HCT116 (cell line): ENCODE data around the gene DCP2. TPM values are rescaled to one million over a fixed set of nuclear protein-coding genes. Genes with fewer than 3 reads are reported as not detected.

Experiments used
- ATAC-seq: fragments of 200-7000 bp; cut with Tn5 transposase; 2 replicates; pipeline ENCODE4 v1.9.1; 2020; ENCODE audit warnings: mild to moderate bottlenecking, moderate library complexity
- BruUV-seq: library from RNA; stranded (reverse); fragments of 400-500 nt; replicated peaks from 2 replicates; lab custom pipeline; 2021; lab: Mats Ljungman, UMichigan
- CTCF ChIA-PET: fragments of 300-600 bp; sonication (Branson Sonifier 250); formaldehyde crosslinking; loops from one replicate; lab custom pipeline; 2021; ENCODE audit warnings: antibody characterized with exemption; lab: Charles Lee
- POLR2A ChIA-PET: fragments of 300-600, 350-600 bp; sonication (Branson Sonifier 250); formaldehyde crosslinking; loops from one replicate; lab custom pipeline; 2021; ENCODE audit warnings: antibody characterized with exemption; lab: Charles Lee
- RAD21 ChIA-PET, 2 experiments: fragments of 300-600 bp; sonication (Branson Sonifier 250); formaldehyde crosslinking; loops; one replicate each; lab custom pipeline; 2023; ENCODE audit warnings: low total read pairs in 2 of 2; ENCODE audit not compliant: uncharacterized antibody in 2 of 2, unreplicated experiment in 2 of 2, low non-redundant PET in 1 of 2; lab: Charles Lee
- DNase-seq: peaks from one replicate; pipeline ENCODE4 v3.0.0-alpha.2; 2010; ENCODE audit warnings: low read depth, low spot score
- H2AFZ ChIP-seq: fragments of 200-600 bp; shearing (Covaris generic), sonication (generic); 2 replicates; pipeline ENCODE4 v1.6.1; 2017; ENCODE audit warnings: low read depth, mixed run types, mixed read lengths, antibody characterized with exemption, low read length; ENCODE audit not compliant: poor library complexity, severe bottlenecking
- H3K27ac ChIP-seq: 2 replicates; pipeline ENCODE4 v1.5.1; 2012; ENCODE audit warnings: low read depth, low read length
- H3K27me3 ChIP-seq: fragments of 200-600 bp; sonication (generic); 2 replicates; pipeline ENCODE4 v1.6.1; 2016; ENCODE audit warnings: mixed run types, low read length, mixed read lengths; ENCODE audit not compliant: insufficient read depth
- H3K36me3 ChIP-seq, 2 experiments: fragments of 200-500 bp in 1 of 2; fragments of 200-600 bp in 1 of 2; sonication (Bioruptor generic) in 1 of 2; sonication (generic) in 1 of 2; 2 replicates each; pipeline versions ENCODE4 v1.5.1 to v1.6.1; 2014 to 2016; ENCODE audit warnings: low read length in 2 of 2, inconsistent platforms in 1 of 2, mixed read lengths in 1 of 2, mixed run types in 1 of 2; ENCODE audit not compliant: insufficient read depth in 2 of 2, control insufficient read depth in 1 of 2
- H3K4me1 ChIP-seq, 2 experiments: fragments of 200-600 bp in 1 of 2; sonication (generic) in 1 of 2; 2 replicates each; pipeline versions ENCODE4 v1.5.1 to v1.6.1; 2012 to 2017; ENCODE audit warnings: low read length in 2 of 2, inconsistent platforms in 1 of 2, mild to moderate bottlenecking in 1 of 2, mixed read lengths in 1 of 2, mixed run types in 1 of 2, moderate library complexity in 1 of 2; ENCODE audit not compliant: insufficient read depth in 2 of 2, control insufficient read depth in 1 of 2
- H3K4me2 ChIP-seq: fragments of 200-600 bp; sonication (generic); 2 replicates; pipeline ENCODE4 v1.6.1; 2017; ENCODE audit warnings: mixed run types, low read length, mixed read lengths
- H3K4me3 ChIP-seq, 2 experiments: fragments of 200-600 bp in 1 of 2; sonication (generic) in 1 of 2; replicated peaks in 1 of 2; 2 replicates each; pipeline ENCODE4 v1.5.1; 2011 to 2016; ENCODE audit warnings: low read length in 2 of 2, control low read depth in 1 of 2, low read depth in 1 of 2, mild to moderate bottlenecking in 1 of 2, mixed read lengths in 1 of 2, mixed run types in 1 of 2
- H3K79me2 ChIP-seq: fragments of 200-600 bp; sonication (generic); 2 replicates; pipeline ENCODE4 v1.6.1; 2017; ENCODE audit warnings: mild to moderate bottlenecking, mixed run types, low read length, moderate library complexity, mixed read lengths; ENCODE audit not compliant: insufficient read depth
- H3K9ac ChIP-seq: fragments of 200-600 bp; sonication (generic); 2 replicates; pipeline ENCODE4 v1.6.1; 2016; ENCODE audit warnings: low read length, mixed read lengths
- H3K9me2 ChIP-seq: fragments of 200-600 bp; sonication (generic), shearing (Covaris generic); 2 replicates; pipeline ENCODE4 v1.6.1; 2017; ENCODE audit warnings: mixed run types, mild to moderate bottlenecking, moderate library complexity; ENCODE audit not compliant: insufficient read depth
- H3K9me3 ChIP-seq, 2 experiments: fragments of 200-500 bp in 1 of 2; fragments of 200-600 bp in 1 of 2; sonication (Bioruptor generic) in 1 of 2; sonication (generic) in 1 of 2; 2 replicates each; pipeline ENCODE4 v1.6.1; 2014 to 2017; ENCODE audit warnings: low read length in 2 of 2, mixed read lengths in 2 of 2, inconsistent platforms in 1 of 2, low read depth in 1 of 2, mild to moderate bottlenecking in 1 of 2, mixed run types in 1 of 2, moderate library complexity in 1 of 2; ENCODE audit not compliant: control insufficient read depth in 1 of 2, insufficient read depth in 1 of 2
- H4K20me1 ChIP-seq: fragments of 200-600 bp; sonication (generic), shearing (Covaris generic); 2 replicates; pipeline ENCODE4 v1.6.1; 2017; ENCODE audit warnings: mixed run types, mild to moderate bottlenecking, moderate library complexity; ENCODE audit not compliant: insufficient read depth
- CBX3 ChIP-seq: IDR thresholded peaks from 2 replicates; pipeline ENCODE4 v1.6.1; 2012; ENCODE audit warnings: low read depth
- EGR1 ChIP-seq: IDR thresholded peaks from 2 replicates; pipeline ENCODE4 v1.6.1; 2012; ENCODE audit warnings: low read depth
- ELF1 ChIP-seq: IDR thresholded peaks from 2 replicates; pipeline ENCODE4 v1.6.1; 2012; ENCODE audit warnings: low read depth, borderline replicate concordance
- EZH2 ChIP-seq: fragments of 200-600 bp; sonication (generic); IDR thresholded peaks from 2 replicates; pipeline ENCODE4 v1.6.1; 2017; ENCODE audit warnings: antibody characterized with exemption, mixed run types
- EZH2phosphoT487 ChIP-seq: fragments of 200-600 bp; IDR thresholded peaks from 2 replicates; pipeline ENCODE4 v1.6.1; 2018; ENCODE audit warnings: antibody characterized with exemption, borderline replicate concordance
- FOSL1 ChIP-seq: IDR thresholded peaks from 2 replicates; pipeline ENCODE4 v1.6.1; 2012; ENCODE audit warnings: low read depth
- POLR2AphosphoS5 ChIP-seq: IDR thresholded peaks from 2 replicates; pipeline ENCODE4 v1.6.1; 2011; ENCODE audit warnings: mild to moderate bottlenecking, low read depth, low read length, moderate library complexity
- SP1 ChIP-seq: IDR thresholded peaks from 2 replicates; pipeline ENCODE4 v1.6.1; 2012; ENCODE audit warnings: low read depth
- SRF ChIP-seq: IDR thresholded peaks from 2 replicates; pipeline ENCODE4 v1.6.1; 2012; ENCODE audit warnings: low read depth
- YY1 ChIP-seq: IDR thresholded peaks from 2 replicates; pipeline ENCODE4 v1.6.1; 2011; ENCODE audit warnings: low read length, low read depth, moderate library complexity, mild to moderate bottlenecking; ENCODE audit not compliant: insufficient replicate concordance; ENCODE audit errors: extremely low read depth
- ZNF274 ChIP-seq: fragments of 200-500 bp; sonication (Bioruptor generic); IDR thresholded peaks from 2 replicates; pipeline ENCODE4 v1.6.1; 2014; ENCODE audit warnings: mild to moderate bottlenecking, low read depth, low read length, inconsistent platforms
- intact Hi-C: fragments of 100-400 bp; cut with micrococcal nuclease; formaldehyde crosslinking; loops from 2 replicates; pipeline ENCODE4 v1.10.0; 2022
- total RNA-seq: library from RNA; stranded (reverse); gene quantifications from one replicate; pipeline ENCODE4 v1.2.1, GENCODE V29; 2021; ENCODE audit not compliant: unreplicated experiment
- TF ChIP-seq, protein P1 (sequence below): IDR thresholded peaks from 2 replicates; pipeline ENCODE4 v1.6.1; 2012
- TF ChIP-seq, protein P2 (sequence below), 3 experiments: fragments of 200-600 bp in 1 of 3; sonication (generic) in 1 of 3; IDR thresholded peaks in 2 of 3; conservative IDR thresholded peaks in 1 of 3; 2 replicates each; pipeline ENCODE4 v1.5.1; 2012 to 2017; ENCODE audit warnings: low read depth in 2 of 3, low read length in 2 of 3, antibody characterized with exemption in 1 of 3, borderline replicate concordance in 1 of 3, control low read depth in 1 of 3, mild to moderate bottlenecking in 1 of 3, mixed read lengths in 1 of 3, mixed run types in 1 of 3, moderate library complexity in 1 of 3; ENCODE audit not compliant: insufficient read depth in 1 of 3
- TF ChIP-seq, protein P3 (sequence below): IDR thresholded peaks from 2 replicates; pipeline ENCODE4 v1.6.1; 2012

Gene DCP2
- total RNA-seq, 1 experiment from 2014 or later: 57.1 TPM

DNA sequence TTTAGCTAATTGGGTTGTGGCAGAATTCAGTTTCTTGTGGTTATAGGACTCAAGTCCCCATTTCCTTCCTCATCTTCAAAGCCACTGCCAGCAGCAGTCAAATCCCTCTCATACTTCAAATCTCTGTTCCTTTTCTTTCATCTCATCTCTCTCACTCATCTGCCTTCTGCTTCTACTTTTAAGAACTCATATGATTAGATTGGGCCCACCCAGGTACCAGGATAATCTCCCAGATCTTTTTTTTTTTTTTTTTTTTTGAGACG, 46.6 kb upstream of the DCP2 start:
- H3K9me3 ChIP-seq: no peaks in the 10 kb centered on the region
- no peaks in the 10 kb centered on the region for H3K9me2 ChIP-seq
- H2AFZ ChIP-seq: no peak overlapping the region
- ATAC-seq: no peak
- H3K27ac ChIP-seq: no peak overlapping the region
- ChIA-PET RAD21 (no interaction called here), POLR2A (no interaction called here), CTCF (no interaction called here)
- H3K9ac ChIP-seq: no peak overlapping the region
- H3K27me3 ChIP-seq: no peaks in the 10 kb centered on the region
- H3K79me2 ChIP-seq: no peaks in the 10 kb centered on the region
- no peak overlapping the region for H3K4me3 ChIP-seq
- TF ChIP-seq, protein P1, sequence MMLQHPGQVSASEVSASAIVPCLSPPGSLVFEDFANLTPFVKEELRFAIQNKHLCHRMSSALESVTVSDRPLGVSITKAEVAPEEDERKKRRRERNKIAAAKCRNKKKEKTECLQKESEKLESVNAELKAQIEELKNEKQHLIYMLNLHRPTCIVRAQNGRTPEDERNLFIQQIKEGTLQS: no peak
- TF ChIP-seq POLR2AphosphoS5 (no peak), ELF1 (no peak), EZH2 (no peak), YY1 (no peak), FOSL1 (no peak), ZNF274 (no peak), EZH2phosphoT487 (no peak), EGR1 (no peak), SRF (no peak), SP1 (no peak), CBX3 (no peak)
- TF ChIP-seq, protein P2, sequence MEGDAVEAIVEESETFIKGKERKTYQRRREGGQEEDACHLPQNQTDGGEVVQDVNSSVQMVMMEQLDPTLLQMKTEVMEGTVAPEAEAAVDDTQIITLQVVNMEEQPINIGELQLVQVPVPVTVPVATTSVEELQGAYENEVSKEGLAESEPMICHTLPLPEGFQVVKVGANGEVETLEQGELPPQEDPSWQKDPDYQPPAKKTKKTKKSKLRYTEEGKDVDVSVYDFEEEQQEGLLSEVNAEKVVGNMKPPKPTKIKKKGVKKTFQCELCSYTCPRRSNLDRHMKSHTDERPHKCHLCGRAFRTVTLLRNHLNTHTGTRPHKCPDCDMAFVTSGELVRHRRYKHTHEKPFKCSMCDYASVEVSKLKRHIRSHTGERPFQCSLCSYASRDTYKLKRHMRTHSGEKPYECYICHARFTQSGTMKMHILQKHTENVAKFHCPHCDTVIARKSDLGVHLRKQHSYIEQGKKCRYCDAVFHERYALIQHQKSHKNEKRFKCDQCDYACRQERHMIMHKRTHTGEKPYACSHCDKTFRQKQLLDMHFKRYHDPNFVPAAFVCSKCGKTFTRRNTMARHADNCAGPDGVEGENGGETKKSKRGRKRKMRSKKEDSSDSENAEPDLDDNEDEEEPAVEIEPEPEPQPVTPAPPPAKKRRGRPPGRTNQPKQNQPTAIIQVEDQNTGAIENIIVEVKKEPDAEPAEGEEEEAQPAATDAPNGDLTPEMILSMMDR (IDR thresholded peaks at IDR 0.05 in 2 of 3, conservative IDR thresholded peaks at IDR 0.05 in 1 of 3; ENCODE audit: borderline replicate concordance in 1 of 3, insufficient read depth in 1 of 3, low read depth in 2 of 3, low read length in 2 of 3): no peak
- TF ChIP-seq, protein P3, sequence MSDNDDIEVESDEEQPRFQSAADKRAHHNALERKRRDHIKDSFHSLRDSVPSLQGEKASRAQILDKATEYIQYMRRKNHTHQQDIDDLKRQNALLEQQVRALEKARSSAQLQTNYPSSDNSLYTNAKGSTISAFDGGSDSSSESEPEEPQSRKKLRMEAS: no peak
- DNase-seq: no peak
- BruUV-seq: no TSS peak
- H4K20me1 ChIP-seq: no peaks in the 10 kb centered on the region
- H3K4me1 ChIP-seq: no peaks in the 10 kb centered on the region
- H3K36me3 ChIP-seq: no peaks in the 10 kb centered on the region
- H3K4me2 ChIP-seq: no peak overlapping the region
- intact Hi-C loops: no loop called here
